Osteoblast (primary cell): ENCODE data around the gene VDAC1. TPM values are rescaled to one million over a fixed set of nuclear protein-coding genes. Genes with fewer than 3 reads are reported as not detected.
"Not testable (repeated sequence)": the region's sequence is repeated elsewhere in the genome, so short reads cannot be mapped to it uniquely, and the experiment has no call there.

Source experiments
- DNase-seq: peaks from one replicate; pipeline ENCODE4 v3.0.0; 2011; ENCODE audit warnings: low spot score, mixed read lengths; ENCODE audit not compliant: insufficient read length; ENCODE audit errors: missing footprints
- H2AFZ ChIP-seq: 2 replicates; pipeline ENCODE4 v1.6.0; 2011; ENCODE audit warnings: mild to moderate bottlenecking, low read length
- H3K27ac ChIP-seq: 2 replicates; pipeline ENCODE4 v1.5.1; 2011; ENCODE audit warnings: mild to moderate bottlenecking, low read depth, low read length, moderate library complexity
- H3K27me3 ChIP-seq: 2 replicates; pipeline ENCODE4 v1.6.0; 2012; ENCODE audit warnings: mild to moderate bottlenecking, control low read depth, inconsistent platforms, low read length, moderate library complexity; ENCODE audit not compliant: insufficient read depth
- H3K36me3 ChIP-seq: 2 replicates; pipeline ENCODE4 v1.5.1; 2011; ENCODE audit warnings: mild to moderate bottlenecking, low read length, control low read depth, moderate library complexity; ENCODE audit not compliant: insufficient read depth
- H3K4me1 ChIP-seq: 2 replicates; pipeline ENCODE4 v1.5.1; 2011; ENCODE audit warnings: mild to moderate bottlenecking, low read length, control low read depth, moderate library complexity; ENCODE audit not compliant: insufficient read depth
- H3K4me2 ChIP-seq: 2 replicates; pipeline ENCODE4 v1.6.0; 2011; ENCODE audit warnings: mild to moderate bottlenecking, low read length; ENCODE audit not compliant: insufficient read depth
- H3K4me3 ChIP-seq: fragments of 200-600 bp; sonication (generic); 3 replicates; pipeline ENCODE4 v1.5.1; 2012; ENCODE audit warnings: mild to moderate bottlenecking, low read length, inconsistent platforms; ENCODE audit not compliant: insufficient read depth
- H3K79me2 ChIP-seq: 2 replicates; pipeline ENCODE4 v1.6.0; 2012; ENCODE audit warnings: mild to moderate bottlenecking, low read length, control low read depth, inconsistent platforms; ENCODE audit not compliant: insufficient read depth
- H3K9me3 ChIP-seq: 2 replicates; pipeline ENCODE4 v1.5.1; 2011; ENCODE audit warnings: low read depth, low read length, control low read depth
- H4K20me1 ChIP-seq: 2 replicates; pipeline ENCODE4 v1.6.0; 2012; ENCODE audit warnings: mild to moderate bottlenecking, low read length, control low read depth; ENCODE audit not compliant: insufficient read depth
- CTCF ChIP-seq: IDR thresholded peaks from 2 replicates; pipeline ENCODE4 v1.5.1; 2011; ENCODE audit warnings: mild to moderate bottlenecking, low read depth, low read length, moderate library complexity; ENCODE audit errors: extremely low read depth
- total RNA-seq: library from RNA; depleted of rRNA; stranded (reverse); fragments of >200 nt; gene quantifications from 2 replicates; pipeline ENCODE4 v1.2.3, GENCODE V29; 2012

Gene VDAC1
- total RNA-seq, 1 donor: 264 TPM

- Histone ChIP-seq H3K4me2 (no peak overlapping the region), H2AFZ (no peak overlapping the region), H4K20me1 (no peaks in the 10 kb centered on the region), H3K27me3 (no peaks in the 10 kb centered on the region), H3K36me3 (no peaks in the 10 kb centered on the region), H3K9me3 (no peaks in the 10 kb centered on the region), H3K4me1 (no peaks in the 10 kb centered on the region), H3K4me3 (no peak overlapping the region), H3K27ac (no peak overlapping the region), H3K79me2 (no peaks in the 10 kb centered on the region)
- no peak for DNase-seq
- TF ChIP-seq CTCF: no peak
Measured at GRCh38 chr5:133939668-133940067, 65.1 kb downstream of the VDAC1 start.

- no peak for TF ChIP-seq CTCF
- no peak for DNase-seq
- H3K9me3 ChIP-seq: no peaks in the 10 kb centered on the region
- H3K4me3 ChIP-seq: no peak overlapping the region
- H3K27ac ChIP-seq: no peak overlapping the region
- no peaks in the 10 kb centered on the region for H4K20me1 ChIP-seq
- H3K4me1 ChIP-seq: no peaks in the 10 kb centered on the region
- no peak overlapping the region for H3K4me2 ChIP-seq
- H3K79me2 ChIP-seq: no peaks in the 10 kb centered on the region
- H2AFZ ChIP-seq: no peak overlapping the region
- no peaks in the 10 kb centered on the region for H3K36me3 ChIP-seq
- no peaks in the 10 kb centered on the region for H3K27me3 ChIP-seq
Measured at GRCh38 chr5:133938929-133939328, 65.8 kb downstream of the VDAC1 start.

GRCh38 chr5:133938039-133938821 is 66.5 kb downstream of the VDAC1 start:
- no peak overlapping the region for H3K4me3 ChIP-seq
- H3K27me3 ChIP-seq: no peaks in the 10 kb centered on the region
- DNase-seq: no peak
- H2AFZ ChIP-seq: no peak overlapping the region
- no peak overlapping the region for H3K4me2 ChIP-seq
- H3K4me1 ChIP-seq: no peaks in the 10 kb centered on the region
- H3K36me3 ChIP-seq: no peaks in the 10 kb centered on the region
- H3K27ac ChIP-seq: no peak overlapping the region
- no peak for TF ChIP-seq CTCF
- H3K9me3 ChIP-seq: no peaks in the 10 kb centered on the region
- no peaks in the 10 kb centered on the region for H4K20me1 ChIP-seq
- no peaks in the 10 kb centered on the region for H3K79me2 ChIP-seq

- not testable (repeated sequence) for H4K20me1 ChIP-seq, H3K4me2 ChIP-seq, H3K27me3 ChIP-seq, H3K36me3 ChIP-seq, H3K9me3 ChIP-seq, DNase-seq, H2AFZ ChIP-seq, H3K79me2 ChIP-seq, H3K4me1 ChIP-seq, H3K27ac ChIP-seq, H3K4me3 ChIP-seq
Measured at GRCh38 chr5:133937628-133938027, 67.1 kb downstream of the VDAC1 start.
